HG03045 (cell line): ENCODE data around the gene CSF1R.
"Not testable (repeated sequence)": the region's sequence is repeated elsewhere in the genome, so short reads cannot be mapped to it uniquely, and the experiment has no call there.

Experiments used
- ATAC-seq: cut with Tn5 transposase; IDR thresholded peaks from one replicate; pipeline ENCODE4 v1.9.1; 2021; ENCODE audit warnings: mild to moderate bottlenecking, moderate library complexity; ENCODE audit not compliant: unreplicated experiment

Gene CSF1R

DNA sequence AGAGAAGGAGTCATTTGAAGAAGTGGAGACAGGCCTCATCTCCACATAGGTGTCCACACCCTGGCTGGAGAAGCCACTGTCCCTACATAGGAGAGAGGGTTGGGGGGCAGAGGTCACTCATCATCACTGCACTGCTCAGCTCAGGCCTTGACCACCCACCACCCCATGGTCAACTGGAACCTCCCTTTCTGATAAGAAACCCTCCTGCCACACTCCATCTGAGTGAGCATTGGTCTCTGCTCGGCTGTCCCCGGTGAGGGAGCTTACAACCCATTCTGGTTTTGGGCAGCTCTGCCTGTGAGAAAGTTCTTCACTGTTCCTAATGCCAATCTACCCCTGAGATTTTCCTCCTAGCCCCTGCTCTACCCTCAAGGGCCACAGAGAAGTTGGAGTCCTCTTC lies 28.8 kb downstream of the CSF1R start:
- ATAC-seq: no peak

DNA sequence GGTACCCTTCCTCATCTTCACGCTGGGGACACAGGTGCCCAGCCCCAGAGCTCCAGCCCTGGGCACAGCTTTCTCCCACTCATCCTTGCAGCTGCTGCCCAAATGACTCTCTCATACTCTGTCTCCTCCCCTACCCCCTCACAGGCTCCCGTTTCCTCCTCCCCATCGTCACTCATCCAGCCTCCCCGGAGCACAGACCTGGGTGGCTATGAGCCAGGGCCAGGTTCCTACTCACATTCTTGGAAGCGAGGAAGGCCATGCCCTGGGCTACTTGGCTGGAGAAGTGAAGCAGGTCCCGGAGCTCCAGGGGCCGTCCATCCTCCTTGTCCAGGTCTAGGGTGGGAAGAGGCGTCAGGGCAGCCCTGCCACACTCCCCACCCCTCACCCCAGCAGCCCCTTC lies 29.3 kb downstream of the CSF1R start:
- no peak for ATAC-seq

DNA sequence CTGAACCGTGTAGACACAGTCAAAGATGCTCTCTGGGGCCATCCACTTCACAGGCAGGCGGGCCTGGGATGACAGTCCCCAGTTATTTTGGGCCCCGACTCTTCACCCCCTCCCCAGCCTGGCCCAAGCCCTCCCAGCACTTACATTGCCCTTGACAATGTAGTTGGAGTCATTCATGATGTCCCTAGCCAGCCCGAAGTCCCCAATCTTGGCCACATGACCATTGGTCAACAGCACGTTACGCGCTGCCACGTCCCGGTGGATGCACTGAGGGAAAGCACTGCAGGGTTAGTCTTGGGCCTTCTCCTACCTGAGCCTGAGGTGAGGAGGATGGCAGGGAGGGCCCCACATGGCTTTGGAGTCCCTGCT lies 30.3 kb downstream of the CSF1R start:
- ATAC-seq: no peak

DNA sequence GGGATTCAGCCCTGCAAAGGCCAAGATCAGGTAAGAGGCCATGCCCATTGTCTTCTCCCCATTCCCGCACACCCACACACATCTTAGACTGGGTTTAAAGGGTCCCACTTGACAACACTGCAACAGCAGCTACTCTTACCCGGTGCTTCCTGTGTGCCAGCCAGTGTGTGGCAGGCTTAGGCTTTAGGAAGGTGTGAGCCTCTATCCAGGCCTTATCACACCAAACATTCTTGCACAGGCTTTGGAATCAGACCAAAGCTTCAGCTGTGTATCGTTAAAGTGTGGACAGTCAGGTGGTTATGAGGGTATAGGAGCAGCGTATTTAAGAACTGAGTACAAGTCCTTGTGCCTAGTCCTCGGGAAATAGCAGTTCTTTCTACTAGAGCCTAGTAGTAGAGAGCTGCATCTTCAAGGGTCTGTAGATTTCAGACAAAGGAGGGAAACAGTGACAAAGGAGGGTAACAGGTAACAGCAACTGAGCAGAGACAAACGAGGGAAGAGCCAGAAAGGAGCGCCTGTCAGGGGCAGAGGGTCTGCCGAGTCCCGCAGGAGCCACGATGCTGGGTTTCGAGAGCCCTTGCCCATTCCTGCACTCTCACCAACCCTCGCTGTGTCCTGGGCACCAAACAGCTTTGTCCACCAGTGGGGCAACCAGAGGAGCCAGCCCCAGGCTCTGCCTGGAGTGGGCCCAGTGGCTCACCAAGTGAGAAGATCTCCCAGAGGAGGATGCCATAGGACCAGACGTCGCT lies 30.9 kb downstream of the CSF1R start:
- no peak for ATAC-seq

DNA sequence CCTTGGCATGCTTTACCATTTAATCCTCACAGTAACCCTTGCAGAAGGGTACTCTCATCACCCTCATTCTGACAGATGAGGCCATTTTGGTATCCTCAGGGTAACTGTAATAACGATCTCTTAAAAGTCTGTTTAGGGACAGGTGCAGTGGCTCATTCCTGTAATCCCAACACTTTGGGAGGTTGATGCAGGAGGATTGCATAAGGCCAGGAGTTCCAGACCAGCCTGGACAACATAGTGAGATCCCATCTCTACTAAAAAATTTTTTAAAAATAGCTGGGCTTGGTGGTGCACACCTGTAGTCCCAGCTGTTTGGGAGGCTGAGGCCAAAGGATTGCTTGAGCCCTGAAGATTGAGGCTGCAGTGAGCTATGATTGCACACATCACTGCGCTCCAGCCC lies 31.8 kb downstream of the CSF1R start:
- ATAC-seq: no peak

DNA sequence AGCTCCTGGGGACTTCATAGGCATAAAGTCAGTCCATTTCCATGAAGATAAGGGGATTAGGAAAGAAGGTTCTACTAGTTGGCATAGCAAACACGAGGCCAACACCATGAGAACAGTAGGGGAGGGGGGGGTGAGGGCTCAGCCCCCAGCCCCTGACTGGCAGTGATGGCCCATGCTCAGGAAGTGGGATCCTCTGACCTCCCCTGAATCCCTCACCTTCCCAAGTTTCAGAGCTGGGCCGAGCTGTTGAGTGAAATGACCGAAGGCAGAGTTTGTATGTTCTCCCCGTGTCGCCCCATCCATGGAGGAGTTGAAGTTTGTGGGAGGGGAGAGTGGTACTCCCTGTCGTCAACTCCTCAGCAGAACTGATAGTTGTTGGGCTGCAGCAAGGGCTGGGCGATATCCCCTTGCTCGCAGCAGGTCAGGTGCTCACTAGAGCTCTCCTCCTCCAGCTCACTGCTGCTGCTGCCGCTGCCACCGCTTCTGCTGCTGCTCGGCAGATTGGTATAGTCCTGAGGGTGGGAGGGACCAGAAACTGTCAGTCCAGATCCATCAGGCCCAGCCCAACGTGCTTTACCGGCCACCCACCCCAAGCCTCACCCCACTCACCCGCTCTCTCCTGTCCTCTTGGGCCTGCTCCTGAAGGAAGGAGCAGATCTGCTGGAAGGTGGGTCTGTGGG lies 32.5 kb downstream of the CSF1R start:
- no peak for ATAC-seq

DNA sequence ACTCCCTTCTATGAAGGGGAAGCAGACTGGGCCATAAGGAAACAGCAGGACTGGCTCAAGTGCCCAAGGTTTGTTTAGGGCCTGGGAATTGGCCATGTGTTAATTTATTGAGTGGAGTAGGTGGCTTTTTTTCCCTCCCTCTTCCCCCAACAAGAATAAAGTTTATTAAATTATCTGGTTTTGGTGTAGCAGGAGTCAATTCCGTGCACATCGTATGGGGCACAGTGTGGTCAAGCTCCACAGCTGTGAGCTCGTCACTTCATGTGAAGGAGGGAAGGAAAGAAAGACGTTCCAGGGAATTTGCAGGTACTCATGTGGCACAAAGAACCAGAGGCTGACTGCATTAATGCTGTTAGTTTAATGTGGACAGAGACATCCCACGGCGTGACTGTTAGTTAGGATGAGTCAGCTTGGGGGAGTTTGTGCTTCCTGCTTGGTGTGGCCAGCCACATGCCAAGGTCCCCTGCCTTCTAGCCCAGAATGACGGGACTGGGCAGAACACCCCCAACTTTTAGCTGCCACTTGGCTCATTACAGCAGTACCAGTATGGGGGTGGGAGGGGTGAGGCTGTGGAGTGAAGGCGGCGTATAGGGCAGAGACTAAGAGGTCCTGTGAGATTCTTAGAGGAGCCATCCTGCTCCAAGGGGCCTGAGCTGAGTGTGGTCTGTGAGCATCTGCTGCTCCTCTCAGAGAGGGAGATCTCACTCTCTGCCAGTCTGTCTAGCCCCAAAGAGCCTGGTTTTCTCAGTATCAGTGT lies 33.2 kb downstream of the CSF1R start:
- no peak for ATAC-seq

DNA sequence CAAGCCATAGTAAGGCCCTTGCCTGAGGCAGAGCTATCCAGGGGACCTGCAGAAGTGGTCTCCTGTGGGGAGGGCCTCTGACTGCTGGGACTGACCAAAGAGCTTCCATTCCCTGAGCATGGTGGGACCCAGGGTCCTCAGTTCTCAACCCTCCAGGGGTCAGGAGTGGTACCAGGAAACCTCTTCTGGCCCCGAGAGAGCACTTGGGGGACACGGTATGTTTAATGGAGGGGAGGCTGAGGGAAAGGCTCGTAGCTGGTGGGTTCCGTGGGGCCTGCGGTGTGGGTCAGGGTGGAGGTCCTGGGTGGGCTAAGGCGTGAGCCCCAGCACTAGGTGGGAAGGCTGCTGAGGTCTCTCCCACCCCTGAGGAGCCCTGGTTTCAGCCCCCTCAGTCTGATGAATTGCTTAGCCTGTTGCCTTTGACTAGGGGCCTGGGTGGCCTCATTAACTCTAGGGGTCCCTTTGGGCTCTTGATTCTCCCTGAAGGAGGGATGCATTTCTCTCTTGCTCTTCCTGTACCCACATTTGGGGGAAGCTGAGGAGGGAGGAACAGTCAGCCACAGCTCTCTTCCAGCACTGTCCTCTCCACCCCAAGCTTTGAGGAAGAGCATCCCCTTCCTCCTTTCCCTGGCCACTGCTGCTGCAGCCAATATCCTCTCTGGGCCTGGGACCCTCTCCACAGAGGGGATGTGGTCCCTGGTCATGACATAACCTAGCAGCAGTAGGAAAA lies 34.0 kb downstream of the CSF1R start:
- no peak for ATAC-seq

DNA sequence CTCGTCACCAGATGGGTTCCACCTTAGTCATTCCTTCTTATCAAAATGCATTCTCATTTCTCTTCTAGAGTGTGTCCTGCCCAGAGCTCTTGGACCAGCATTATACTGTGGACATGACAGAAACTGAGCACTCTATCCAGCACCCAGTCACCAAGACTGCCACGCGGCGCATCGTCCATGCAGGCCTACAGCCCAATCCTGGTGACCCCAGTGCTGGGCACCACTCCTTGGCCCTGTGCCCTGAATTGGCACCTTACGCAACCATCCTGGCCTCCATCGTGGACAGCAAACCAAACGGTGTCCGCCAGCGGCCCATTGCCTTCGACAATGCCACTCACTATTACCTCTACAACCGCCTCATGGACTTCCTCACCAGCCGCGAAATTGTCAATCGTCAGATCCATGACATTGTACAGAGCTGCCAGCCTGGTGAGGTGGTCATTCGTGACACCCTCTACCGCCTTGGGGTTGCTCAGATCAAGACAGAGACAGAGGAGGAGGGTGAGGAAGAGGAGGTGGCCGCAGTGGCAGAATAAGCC lies 34.6 kb downstream of the CSF1R start:
- ATAC-seq: no peak

DNA sequence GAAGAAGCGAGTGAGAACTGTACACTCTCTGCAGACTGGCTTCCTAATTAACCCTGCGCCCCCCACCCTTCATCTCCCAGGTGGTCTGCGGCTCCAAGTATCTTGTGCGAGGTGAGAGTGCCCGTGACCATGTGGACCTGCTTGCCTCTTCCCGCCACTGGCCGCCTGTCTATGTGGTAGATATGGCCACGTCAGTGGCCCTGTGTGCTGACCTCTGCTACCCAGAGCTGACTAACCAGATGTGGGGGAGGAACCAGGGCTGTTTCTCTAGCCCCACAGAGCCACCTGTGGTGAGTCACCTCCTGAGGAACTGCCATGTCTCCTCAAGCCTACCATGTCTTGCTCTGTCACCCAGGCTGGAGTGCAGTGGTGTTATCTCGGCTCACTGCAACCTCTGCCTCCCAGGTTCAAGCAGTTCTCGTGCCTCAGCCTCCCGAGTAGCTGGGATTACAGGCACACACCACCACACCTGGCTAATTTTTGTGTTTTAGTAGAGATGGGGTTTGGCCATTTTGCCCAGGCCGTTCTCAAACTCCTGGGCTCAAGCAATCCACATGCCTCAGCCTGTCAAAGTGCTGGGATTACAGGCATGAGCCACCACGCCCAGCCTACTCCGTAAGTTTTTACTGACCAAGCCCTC lies 36.1 kb downstream of the CSF1R start:
- not testable (repeated sequence) for ATAC-seq

DNA sequence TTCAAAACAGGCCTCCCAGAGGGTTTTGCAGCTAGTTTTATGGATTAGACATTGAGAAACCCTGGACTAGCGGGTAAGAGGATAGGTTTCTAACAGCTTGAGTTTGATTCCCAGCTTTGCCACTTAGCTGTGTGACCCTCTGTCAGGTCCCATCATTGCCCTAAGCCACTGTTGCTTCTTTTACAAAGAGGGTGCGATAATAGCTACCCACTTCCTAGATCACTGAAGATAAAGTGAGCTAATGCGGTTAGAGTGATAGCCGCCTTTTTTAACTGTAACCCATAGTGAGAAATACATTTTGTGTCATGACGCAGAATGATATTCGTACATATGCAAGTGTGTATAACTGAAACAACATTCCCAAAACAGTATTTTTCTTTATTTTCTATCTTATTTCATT lies 40.3 kb downstream of the CSF1R start:
- ATAC-seq: no peak

DNA sequence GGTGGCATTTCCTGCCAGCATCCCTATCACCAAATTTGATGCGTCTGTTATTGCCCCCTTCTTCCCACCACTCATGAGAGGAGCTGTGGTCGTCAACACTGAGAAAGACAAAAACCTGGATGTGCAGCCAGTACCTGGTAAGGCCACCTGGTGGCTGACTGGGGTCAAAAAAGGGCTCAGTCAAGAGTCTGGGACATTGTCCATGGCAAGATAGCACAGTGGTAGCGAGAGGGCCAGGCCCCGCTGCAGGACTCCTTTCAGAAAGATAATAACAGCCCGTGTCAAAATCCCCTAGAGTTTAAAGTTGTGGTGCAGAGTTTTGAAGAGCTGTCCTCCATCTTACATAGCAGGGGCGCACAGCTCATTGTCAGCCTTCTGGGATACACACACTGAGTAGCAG lies 40.8 kb downstream of the CSF1R start:
- ATAC-seq: no peak

DNA sequence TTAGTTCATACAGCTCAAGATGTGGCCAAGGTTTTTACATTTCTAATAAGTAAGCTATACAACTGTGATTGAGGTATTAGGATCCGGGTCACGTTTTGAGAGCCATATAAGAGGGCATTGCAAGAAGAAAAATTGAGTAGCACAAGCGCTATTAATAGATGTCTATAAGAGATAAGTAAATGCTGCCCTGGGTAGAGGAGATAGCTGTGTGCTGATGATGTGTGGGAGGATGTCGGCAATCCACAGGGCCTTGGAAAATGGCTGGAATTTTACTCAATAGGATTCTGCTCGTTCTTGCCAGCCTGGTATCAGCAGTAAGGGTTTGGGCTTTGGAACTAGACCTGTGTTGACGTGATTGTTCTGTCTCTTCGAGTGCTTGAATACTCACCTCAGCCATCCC lies 41.6 kb downstream of the CSF1R start:
- ATAC-seq: no peak

DNA sequence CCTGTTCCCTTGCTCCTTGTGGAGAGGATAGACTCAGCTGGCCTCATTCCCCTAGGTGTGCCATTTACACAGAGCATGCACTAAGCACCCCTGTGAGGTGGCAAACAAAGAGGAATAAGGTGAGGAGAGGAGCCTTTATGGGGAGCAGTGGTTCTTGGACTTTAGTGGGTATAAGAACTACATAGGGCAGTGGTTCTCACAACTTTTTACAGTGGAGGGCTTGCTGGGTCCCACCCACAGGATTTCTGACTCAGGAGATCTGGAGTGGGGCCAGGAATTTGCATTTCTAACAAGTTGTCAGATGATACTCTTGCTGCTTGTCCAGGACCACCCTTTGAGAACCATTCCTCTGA lies 42.0 kb downstream of the CSF1R start:
- ATAC-seq: no peak

DNA sequence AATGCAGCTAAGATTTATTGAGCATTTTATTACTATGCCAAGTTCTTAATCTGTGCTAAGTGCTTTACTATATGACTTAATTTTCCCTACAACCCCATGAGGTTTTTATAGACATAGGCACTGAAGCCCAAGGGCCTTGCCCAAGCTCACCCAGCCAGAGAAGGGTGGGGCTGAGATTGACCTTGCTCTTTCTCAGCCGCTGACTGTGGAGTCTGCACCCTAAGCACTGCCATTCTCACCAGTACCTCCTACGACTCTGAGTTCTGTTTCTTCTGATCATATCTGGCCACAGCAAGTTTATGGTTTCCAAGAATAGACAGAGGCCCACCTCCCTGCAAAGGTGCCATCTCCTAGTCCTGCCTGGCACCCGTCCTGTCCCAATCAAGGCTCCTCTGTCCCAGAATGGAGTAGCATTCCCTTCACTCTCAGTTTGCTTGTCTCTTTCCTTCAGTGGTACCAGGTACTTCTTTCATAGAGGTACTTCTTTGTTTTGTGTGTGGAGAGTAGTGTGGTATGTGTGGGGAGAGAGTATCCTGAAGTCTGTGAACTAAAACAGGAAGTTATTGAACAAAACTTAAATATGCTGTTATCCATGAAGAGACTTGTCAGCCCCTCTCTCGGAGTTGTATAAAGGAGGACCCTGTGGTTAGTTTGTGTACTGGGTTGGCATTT lies 42.6 kb downstream of the CSF1R start:
- ATAC-seq: no peak

DNA sequence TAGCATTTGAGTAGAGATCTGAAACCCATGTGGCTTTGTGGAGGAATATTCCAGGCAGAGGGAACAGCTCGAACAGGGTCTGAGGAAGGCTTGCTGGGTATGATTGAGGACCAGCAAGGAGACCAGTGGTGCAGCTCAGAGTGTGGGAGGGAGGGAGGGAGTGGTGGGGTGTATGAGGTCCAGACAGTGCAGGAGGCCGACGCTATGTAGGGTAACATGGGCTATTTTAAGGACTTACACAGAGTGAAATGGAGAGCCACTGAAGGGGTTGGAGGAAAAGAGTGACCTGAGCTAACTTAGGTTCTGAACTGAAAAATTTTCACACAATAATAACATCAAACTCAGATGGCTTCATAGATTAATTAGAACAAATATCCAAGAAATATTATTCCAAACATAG lies 43.9 kb downstream of the CSF1R start:
- no peak for ATAC-seq

DNA sequence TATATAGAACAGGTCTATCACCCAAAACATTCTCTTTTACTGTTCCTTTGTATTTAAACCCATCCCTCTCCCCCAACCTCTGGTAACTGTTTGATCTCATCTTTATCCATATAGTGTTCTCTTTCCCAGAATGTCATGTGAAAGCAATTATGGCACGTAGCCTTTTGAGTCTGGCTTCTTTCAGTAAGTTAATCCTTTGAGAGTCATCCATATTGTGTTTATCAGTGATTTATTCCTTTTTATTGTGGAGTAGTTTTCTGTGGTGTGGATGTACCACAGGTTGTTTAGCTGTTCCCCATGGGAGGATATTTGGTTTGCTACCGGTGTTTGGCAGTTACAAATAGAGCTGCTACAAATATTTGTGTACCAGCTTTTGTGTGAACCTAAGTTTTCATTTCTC lies 47.8 kb downstream of the CSF1R start:
- ATAC-seq: no peak

DNA sequence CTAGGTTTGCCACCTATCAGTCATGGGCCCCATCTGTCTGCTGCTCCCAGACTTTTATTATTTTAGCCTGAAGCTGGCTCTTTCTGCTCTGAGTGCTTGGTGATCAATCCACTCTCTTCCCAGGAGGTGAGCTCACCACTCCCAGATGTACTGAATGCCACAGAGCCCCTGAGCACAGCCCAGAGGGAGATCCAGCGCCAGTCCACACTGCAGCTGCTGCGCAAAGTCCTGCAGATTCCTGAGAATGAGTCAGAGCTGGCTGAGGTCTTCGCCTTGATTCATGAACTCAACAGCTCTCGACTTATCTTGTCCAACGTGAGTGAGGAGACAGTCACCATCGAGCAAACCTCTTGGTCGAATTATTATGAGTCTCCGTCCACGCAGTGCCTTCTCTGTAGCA lies 49.8 kb downstream of the CSF1R start:
- ATAC-seq: no peak

DNA sequence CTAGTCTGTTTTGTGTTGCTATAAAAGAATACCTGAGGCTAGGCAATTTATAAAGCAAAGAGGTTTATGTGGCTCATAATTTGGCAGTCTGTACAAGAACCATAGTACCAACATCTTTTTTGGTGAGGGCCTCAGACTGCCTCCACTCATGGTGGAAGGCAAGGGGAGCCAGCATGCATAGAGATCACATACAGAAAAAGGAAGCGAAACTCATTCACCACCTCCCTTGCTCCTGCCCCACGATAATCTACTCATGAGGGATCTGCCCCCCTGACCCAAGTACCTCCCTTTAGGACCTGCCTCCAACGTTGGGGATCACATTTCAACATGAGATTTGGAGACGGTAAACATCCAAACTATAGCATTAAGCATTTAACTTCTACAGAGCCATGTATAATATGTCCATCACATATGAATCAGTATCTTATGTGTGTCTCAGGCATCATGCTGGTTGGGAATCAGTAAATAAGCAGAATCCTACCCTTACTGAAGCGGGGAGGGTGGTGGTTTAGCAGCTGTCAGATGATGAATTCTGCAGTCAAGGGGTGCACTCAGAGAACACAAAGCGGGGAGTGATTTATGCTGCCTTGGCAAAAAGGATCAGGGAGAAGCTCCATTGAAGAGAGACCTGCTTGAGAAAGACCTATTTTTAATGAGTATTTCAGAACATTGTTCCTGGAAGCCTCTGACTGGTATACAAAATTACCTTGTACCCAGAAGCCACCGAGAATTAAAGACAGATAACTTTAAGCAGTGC lies 51.0 kb downstream of the CSF1R start:
- ATAC-seq: peak; percentile 73

DNA sequence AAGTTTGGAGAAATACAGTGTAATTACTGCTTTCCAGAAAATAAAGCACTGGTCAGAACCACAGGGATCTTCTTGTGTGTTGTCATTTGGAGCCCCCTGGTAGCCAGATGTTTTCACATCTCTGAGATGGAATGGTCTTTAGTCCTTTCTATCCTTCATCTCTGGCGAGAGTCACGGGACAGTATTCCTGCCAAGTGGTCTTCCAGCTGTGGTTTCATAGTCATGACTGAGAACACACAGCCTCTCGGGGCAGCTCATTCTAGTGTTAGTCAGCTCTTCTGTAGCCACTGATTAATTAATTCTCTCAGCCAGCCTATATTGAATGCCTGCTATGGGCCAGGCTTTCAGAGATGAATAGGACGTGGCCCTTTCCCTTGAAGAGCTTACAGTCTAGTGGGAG lies 51.7 kb downstream of the CSF1R start:
- no peak for ATAC-seq
